Measurements from ENCODE around the gene NAA16. TPM values are rescaled to one million over a fixed set of nuclear protein-coding genes. Genes with fewer than 3 reads are reported as not detected.
A peak's percentile ranks its signal among the peaks of the same experiment; 100 is the strongest.

NAA16 gene
- total RNA-seq, result 10 to 100 TPM; 47.8 to 50.6 TPM

DNA sequence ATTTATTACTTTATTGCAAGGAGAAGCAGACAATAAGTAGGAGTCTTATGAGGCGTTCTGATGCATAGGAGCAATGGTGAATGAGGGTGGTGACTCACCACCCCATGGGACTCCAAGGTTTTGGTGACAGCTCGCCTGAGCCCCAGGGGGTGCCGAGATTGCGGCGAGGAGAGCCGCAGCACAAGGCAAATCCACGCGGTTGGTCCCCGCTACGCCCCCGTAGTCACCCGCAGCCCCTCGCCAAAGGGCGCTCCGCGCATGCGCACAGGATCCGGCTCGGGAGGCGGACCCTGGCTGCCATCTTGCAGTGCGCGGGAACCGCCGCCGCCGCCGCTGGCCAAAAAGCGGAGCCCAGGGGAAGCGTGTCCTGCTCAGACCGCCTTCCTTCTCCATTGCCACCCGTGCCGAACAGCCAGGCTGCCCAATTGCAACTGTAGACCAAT, at the start of gene NAA16:
Gene NAA16, plus strand, starts transcription at position 305 of the 443 bp plus-strand sequence. CDS start 262 bp downstream, outside the sequence.
- peak within 1 kb of the TSS; percentile 92 to 98 (median 96) for H3K27ac ChIP-seq
- no peaks in the 10 kb centered on the region for H3K9me3 ChIP-seq
- peak; percentile 64 to 88 (median 70) for TF ChIP-seq POLR2A (IDR thresholded peaks at IDR 0.05)
- TF ChIP-seq, protein P1, sequence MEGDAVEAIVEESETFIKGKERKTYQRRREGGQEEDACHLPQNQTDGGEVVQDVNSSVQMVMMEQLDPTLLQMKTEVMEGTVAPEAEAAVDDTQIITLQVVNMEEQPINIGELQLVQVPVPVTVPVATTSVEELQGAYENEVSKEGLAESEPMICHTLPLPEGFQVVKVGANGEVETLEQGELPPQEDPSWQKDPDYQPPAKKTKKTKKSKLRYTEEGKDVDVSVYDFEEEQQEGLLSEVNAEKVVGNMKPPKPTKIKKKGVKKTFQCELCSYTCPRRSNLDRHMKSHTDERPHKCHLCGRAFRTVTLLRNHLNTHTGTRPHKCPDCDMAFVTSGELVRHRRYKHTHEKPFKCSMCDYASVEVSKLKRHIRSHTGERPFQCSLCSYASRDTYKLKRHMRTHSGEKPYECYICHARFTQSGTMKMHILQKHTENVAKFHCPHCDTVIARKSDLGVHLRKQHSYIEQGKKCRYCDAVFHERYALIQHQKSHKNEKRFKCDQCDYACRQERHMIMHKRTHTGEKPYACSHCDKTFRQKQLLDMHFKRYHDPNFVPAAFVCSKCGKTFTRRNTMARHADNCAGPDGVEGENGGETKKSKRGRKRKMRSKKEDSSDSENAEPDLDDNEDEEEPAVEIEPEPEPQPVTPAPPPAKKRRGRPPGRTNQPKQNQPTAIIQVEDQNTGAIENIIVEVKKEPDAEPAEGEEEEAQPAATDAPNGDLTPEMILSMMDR (IDR thresholded peaks at IDR 0.05), result peak in 1 of 7 experiments; percentile 21
- peak; percentile 76 for ATAC-seq
- H3K36me3 ChIP-seq (replicated peaks in 1 of 2; ENCODE audit: insufficient read depth in 1 of 2, low read depth in 2 of 2), result no peaks in the 10 kb centered on the region
- peak within 1 kb of the TSS; percentile 92 to 99 for H3K4me3 ChIP-seq
- no peaks in the 10 kb centered on the region for H3K27me3 ChIP-seq
- peaks cover 55% of the 10 kb centered on the region for H3K4me1 ChIP-seq
- peak; percentile 89 to 91 (median 90) for DNase-seq
- WGBS, 2 donors, result 0 to 3% methylated on average over 12 to 32 of the region's 32 CpGs
- intact Hi-C loops (cut with DNase I), result loop anchor here (5.0 kb wide), 1 partner anchor 244 kb away; no protein-coding TSS in a partner anchor

DNA sequence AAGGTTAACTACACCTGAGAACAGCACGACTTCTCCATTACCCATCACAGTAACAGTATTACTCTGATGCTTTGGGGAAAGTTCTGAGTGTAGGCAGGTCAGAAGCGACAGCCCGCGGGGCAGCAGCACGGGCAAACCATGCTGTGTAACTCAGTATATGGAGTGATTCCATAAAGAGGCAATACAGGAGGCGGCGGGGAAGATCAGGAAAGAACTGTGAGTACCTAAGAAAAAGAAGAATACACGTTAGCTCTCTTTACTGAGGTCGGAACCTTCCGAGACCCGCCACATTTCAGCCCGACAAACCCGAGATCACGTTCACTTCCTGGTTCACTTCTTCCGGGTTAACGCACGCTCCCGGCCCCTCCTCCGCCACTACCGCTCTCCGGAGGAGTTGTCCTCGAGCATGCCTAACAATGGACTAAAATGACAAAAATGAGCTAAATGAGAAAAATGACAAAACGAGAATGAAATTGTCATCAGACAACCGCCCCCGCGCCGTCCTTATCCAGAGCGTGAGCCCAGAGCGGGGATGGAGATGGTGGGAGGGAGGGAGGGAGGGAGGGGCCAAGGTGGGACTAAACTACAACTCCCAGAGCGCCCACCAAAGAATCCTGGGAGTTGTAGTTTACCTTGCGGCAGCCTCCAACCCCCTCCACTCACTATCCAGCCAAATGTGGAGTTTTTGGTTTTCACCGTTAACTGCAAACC, 47.7 kb upstream of the NAA16 start, which contains the start of gene MTRF1:
Gene MTRF1, minus strand, starts transcription at position 316 of the 711 bp plus-strand sequence. CDS start 2,669 bp downstream, outside the sequence.
- Histone ChIP-seq H3K27me3 (no peaks in the 10 kb centered on the region), H3K4me1 (peaks cover 22% of the 10 kb centered on the region), H3K36me3 (replicated peaks in 1 of 2; ENCODE audit: insufficient read depth in 1 of 2, low read depth in 2 of 2) (no peaks in the 10 kb centered on the region), H3K4me3 (peak within 1 kb of the TSS; percentile 48 to 92), H3K9me3 (no peaks in the 10 kb centered on the region), H3K27ac (peak within 1 kb of the TSS; percentile 65 to 91 (median 78))
- intact Hi-C loops (cut with DNase I), result no loop called here
- 0 to 1% methylated on average over 29 to 32 of the region's 32 CpGs for WGBS, 2 donors
- ATAC-seq (peak; percentile 95), DNase-seq (peak; percentile 73 to 81 (median 80))
- TF ChIP-seq, protein P1 (IDR thresholded peaks at IDR 0.05), result no peak
- peak in 2 of 3 donors; percentile 72 to 76 for TF ChIP-seq POLR2A (IDR thresholded peaks at IDR 0.05)

DNA sequence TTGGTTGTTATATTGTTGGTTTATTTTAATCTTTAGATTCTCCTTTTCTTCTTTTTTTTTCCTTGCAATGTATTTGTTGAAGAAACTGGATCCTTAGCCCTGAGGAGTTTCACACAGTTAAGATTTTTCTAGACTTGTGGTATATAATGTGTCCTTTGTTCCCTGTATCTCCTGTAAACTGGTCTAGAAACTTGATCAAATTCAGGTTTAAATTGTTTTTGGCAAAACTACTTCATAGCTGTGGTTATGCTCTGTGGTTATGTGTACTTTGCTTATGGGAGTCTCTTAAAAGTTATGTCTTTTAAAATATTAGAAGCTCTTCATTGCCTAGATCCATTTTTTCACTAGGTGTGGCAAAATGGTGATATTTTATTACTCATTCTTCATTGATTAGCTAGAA, 44.0 kb upstream of the NAA16 start:
- Histone ChIP-seq H3K36me3 (replicated peaks in 1 of 2; ENCODE audit: insufficient read depth in 1 of 2, low read depth in 2 of 2) (no peaks in the 10 kb centered on the region), H3K4me3 (no peak overlapping the region), H3K4me1 (peaks cover 6% of the 10 kb centered on the region), H3K9me3 (no peaks in the 10 kb centered on the region), H3K27me3 (no peaks in the 10 kb centered on the region), H3K27ac (no peak overlapping the region)
- TF ChIP-seq, protein P1 (IDR thresholded peaks at IDR 0.05), result no peak
- no peak for TF ChIP-seq POLR2A (IDR thresholded peaks at IDR 0.05)
- intact Hi-C loops (cut with DNase I), result no loop called here
- no peak for DNase-seq
- no peak for ATAC-seq

DNA sequence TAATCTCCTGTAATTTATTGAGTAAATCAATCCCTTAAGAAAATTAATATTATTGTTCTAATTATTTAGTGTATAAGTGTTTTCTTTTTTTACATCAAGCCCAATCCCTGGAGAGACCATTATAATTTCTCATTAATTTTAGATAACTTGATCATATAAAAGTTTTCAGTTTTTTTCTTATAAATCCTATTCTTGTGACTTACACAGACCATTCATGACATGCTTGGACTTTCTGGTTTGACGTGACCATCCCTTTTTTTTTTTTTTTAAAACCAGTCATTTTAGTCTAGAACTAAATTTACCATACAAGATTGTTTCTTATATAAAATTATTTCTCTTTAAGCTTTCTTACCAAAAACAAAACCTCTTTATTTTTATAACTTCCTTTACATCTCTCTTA, 42.3 kb upstream of the NAA16 start:
- Histone ChIP-seq H3K4me1 (peaks cover 6% of the 10 kb centered on the region), H3K27ac (no peak overlapping the region), H3K4me3 (no peak overlapping the region), H3K36me3 (replicated peaks in 1 of 2; ENCODE audit: insufficient read depth in 1 of 2, low read depth in 2 of 2) (no peaks in the 10 kb centered on the region), H3K9me3 (no peaks in the 10 kb centered on the region), H3K27me3 (no peaks in the 10 kb centered on the region)
- intact Hi-C loops (cut with DNase I), result no loop called here
- ATAC-seq (no peak), DNase-seq (no peak)
- 33 to 45% methylated on average over 1 of the region's 1 CpG for WGBS, 2 donors
- TF ChIP-seq POLR2A (IDR thresholded peaks at IDR 0.05), result no peak
- TF ChIP-seq, protein P1 (IDR thresholded peaks at IDR 0.05), result no peak

Data from body of pancreas (tissue), 4 donors.